Cardiac fibroblast (primary cell): ENCODE data around the gene MEOX1.
"Not testable (repeated sequence)": the region's sequence is repeated elsewhere in the genome, so short reads cannot be mapped to it uniquely, and the experiment has no call there.

ENCODE experiments used
- DNase-seq, 2 donors: peaks; one replicate each; pipeline versions ENCODE4 v3.0.0 to v3.0.0-alpha.2; 2010; ENCODE audit warnings: low read depth in 2 of 2
- H3K4me3 ChIP-seq, 2 donors: replicated peaks in 1 of 2; 1 replicate in 1 of 2; 2 replicates in 1 of 2; pipeline ENCODE4 v1.5.1; 2011; ENCODE audit warnings: low read depth in 2 of 2, low read length in 2 of 2, mild to moderate bottlenecking in 2 of 2, moderate library complexity in 1 of 2
- CTCF ChIP-seq: IDR thresholded peaks from one replicate; pipeline ENCODE4 v1.5.1; 2011; ENCODE audit warnings: low read depth, mild to moderate bottlenecking, low read length, inconsistent platforms

MEOX1 gene

GRCh38 chr17:43611230-43611969 is 50.3 kb downstream of the MEOX1 start:
- no peak for TF ChIP-seq CTCF
- no peak overlapping the region for H3K4me3 ChIP-seq
- no peak for DNase-seq

GRCh38 chr17:43609613-43610385 is 51.9 kb downstream of the MEOX1 start:
- H3K4me3 ChIP-seq, result no peak overlapping the region
- no peak for TF ChIP-seq CTCF
- DNase-seq, result peak; percentile 36

- H3K4me3 ChIP-seq, result no peak overlapping the region
- peak; percentile 12 to 65 for DNase-seq
Measured at GRCh38 chr17:43608313-43608712, 53.4 kb downstream of the MEOX1 start.

GRCh38 chr17:43604549-43604948 is 57.2 kb downstream of the MEOX1 start:
- no peak for TF ChIP-seq CTCF
- no peak for DNase-seq
- no peak overlapping the region for H3K4me3 ChIP-seq

More at GRCh38 chr17:43608313-43608712, 53.4 kb downstream of the MEOX1 start:
- no peak for TF ChIP-seq CTCF

GRCh38 chr17:43603321-43603720 is 58.4 kb downstream of the MEOX1 start:
- H3K4me3 ChIP-seq, result no peak overlapping the region
- no peak for TF ChIP-seq CTCF
- no peak for DNase-seq

- DNase-seq, H3K4me3 ChIP-seq: not testable (repeated sequence)
Measured at GRCh38 chr17:43602556-43602955, 59.2 kb downstream of the MEOX1 start.

- TF ChIP-seq CTCF, result no peak
- DNase-seq, result peak in 1 of 2 donors; percentile 33
- no peak overlapping the region for H3K4me3 ChIP-seq
Measured at GRCh38 chr17:43601280-43602039, 60.3 kb downstream of the MEOX1 start.
